Central memory CD4-positive, alpha-beta T cell (primary cell): ENCODE measurements around the gene ME1.
"Not testable (repeated sequence)": the region's sequence is repeated elsewhere in the genome, so short reads cannot be mapped to it uniquely, and the experiment has no call there.

Experiments
- DNase-seq: peaks from one replicate; pipeline ENCODE4 v3.0.0; 2022

ME1 gene

DNA sequence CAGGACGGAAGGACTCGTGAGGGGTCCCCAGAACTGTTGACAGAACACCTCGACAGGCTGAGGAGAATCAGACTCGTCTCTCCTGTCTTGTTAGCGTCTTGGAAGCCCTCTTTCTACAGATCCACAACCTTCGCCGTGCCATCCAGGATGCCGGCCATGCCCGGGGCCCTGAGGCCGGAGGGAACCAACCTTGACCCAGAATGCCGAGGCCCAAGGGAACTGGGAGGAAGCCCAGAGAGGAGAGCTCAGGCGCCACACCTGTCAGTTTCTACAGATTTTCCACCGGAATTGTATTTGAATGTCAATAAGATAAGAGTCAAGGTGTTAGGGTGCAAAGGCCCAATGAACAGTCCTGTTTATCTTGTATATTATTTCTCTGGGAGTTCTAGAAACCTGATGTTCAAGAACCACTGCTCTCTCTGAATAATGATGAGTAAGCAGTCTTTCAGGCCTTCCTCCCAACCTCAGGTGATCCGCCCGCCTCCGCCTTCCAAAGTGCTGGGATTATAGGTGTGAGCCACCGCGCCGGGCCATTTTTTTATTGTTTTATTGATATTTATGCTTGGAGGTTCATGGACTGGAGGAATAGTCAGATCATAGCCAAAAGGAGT is 799 bp upstream of the ME1 start:
- DNase-seq = no peak

DNA sequence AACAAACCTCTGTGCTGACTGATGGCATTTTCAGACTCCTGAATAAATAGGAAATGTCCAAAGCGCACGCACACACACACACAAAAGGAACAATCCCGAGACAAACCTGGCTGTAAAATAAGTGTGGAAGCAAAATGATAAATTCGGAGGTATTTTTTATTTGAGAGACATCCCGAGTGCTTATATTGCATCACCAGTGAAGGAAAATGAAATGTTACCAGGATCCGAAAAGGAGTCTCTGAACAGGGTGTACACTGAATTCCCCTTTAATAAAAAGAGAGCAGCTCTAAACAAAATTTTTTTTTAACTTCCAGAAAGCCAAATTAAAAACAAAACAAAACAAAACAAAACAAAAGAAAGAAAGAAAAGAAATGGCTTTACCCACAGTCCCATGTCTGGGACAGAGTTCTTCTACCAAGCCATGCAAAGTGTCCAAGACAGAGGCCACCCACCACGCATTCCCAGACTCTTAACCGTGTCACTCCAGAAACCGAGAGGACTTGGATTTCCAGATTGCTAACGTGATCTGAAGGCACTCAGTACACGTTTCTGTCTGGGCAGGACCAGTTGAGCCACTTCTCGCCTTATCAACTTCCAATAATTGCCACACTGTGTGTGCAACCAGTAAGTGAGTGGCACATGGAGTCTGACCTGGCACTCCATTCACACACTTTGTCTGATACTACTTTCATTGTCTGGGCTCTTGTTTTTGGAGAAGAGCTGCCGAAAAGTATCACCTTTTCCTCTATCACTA is 817 bp downstream of the ME1 start:
- no peak for DNase-seq

DNA sequence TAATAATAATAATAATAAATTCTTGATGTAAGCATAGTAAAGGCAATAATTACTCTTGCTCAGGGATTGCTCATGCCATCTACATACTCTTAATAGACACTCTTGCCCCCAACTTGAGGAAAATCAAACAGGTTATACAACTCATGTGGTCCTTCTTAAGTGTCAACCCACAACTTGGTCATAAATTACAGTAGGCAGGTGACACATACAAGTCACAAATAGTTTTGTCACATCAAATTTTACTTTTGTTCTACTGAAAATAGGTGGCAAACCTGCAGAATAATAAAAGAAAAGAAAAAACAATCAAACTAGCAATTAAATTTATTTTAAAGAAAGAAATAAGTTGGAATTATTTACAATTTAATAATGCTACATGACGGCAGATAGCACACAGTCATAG is 1.6 kb downstream of the ME1 start:
- no peak for DNase-seq

DNA sequence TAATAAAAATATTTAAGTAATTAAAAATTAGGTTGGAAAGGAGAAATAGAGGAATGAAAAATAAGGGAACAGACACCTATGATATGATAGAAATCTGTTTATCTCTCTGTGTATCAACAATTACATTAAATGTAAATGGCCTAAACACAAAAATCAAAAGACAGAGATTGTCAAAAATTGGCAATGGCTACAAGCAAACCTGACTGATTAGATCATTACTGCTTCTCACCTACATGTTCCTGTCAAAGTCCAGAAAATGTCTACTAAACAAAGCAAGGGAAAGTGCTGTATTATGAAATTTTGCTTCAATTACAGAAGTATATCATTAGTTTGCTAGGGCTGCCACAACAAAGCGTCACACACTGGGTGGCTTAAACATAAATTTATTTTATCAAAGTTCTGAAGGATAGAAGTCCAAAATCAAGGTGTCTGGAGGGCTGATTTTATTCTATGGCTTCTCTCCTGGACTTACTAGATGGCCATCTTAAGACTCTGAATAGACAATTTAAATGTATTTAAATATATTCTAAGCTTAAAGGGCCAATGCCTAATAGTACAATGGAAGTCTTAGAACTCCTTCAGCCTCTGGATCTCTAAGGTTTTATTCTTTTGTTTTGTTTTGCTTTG is 6.3 kb downstream of the ME1 start:
- no peak for DNase-seq

DNA sequence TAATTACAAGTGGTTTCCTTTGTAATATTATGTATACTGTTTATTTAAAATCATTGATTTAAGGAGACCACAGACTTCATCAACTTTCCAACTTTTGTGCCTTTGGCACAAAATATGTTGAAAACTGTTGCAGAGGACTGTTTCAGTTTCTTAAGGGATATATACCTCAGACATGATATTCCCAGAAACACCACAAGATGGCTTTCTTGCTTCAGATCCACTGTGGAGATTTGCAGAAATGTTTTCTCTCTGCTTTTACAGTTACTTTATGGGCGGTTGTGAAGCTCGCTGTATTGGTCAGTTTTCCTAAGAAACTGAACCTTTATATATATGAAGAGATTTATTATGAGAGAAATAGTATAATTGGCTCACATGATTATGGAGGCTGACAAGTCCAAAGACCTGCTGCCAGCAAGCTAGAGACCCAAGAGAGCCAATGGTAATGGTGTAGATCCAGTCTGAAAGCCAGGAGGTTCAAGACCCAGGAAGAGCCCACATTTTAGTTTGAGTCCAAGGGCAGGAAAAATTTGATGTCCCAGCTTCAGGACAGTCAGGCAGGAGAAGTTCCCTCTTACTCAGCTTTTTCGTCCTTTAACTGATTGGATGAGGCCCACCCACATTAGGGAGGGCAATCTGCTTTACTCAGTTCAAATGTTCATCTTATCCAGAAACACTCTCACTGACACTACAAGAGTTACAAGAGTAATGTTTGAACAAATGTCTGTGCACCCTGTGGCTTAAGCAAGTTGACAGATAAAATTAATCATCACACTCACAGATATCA is 12.8 kb downstream of the ME1 start:
- no peak for DNase-seq

DNA sequence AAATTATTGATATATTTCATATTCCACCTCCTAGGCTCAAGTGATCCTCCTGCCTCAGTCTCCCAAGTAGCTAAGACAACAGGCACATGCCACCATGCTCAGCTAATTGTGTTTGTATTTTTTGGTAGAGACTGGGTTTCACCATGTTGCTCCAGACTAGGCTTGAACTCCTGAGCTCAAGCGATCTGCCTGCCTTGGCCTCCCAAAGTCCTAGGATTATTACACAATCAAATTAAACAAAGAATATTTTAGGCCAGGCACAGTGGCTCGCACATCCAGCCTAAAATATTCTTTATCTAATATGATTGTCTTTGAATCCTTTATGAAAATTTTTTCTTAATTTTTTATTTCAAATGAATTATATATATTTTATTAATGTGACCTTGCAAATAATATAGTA is 17.8 kb downstream of the ME1 start:
- DNase-seq = no peak

DNA sequence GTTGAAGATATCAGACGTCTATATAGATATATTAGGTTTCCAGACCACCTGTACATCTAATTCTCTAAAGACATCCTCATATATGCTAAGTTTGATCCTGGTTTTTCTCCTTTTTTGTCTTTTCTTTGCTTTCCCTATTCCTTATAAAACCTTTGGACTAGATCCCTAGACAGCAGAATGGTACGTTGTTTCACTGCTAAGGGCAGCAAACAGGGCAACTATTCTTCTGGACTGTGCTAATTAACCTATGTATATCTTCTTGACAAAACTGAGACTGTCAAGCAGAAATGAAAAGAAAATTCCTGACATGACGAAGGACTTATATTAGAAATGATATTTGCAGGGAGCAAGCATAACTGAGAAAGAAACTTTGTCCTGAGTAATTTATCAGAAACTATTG is 19.1 kb downstream of the ME1 start:
- DNase-seq = no peak

DNA sequence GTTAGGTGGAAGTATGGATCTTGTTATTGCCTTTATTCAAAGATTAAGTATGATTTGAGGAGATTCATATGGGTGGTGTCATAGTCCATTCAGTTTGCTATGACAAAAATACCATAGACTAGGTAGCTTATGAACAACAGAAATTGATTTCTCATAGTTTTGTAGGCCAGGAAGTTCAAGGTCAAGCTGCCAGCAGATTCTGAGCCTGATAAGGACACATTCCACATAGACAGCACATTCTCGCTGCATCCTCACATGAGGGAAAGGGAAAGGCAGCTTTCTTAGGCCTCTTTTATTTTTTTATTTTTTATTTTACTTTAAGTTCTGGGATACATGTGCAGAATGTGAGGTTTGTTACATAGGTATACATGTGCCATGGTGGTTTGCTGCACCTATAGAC is 27.7 kb downstream of the ME1 start:
- DNase-seq = no peak

DNA sequence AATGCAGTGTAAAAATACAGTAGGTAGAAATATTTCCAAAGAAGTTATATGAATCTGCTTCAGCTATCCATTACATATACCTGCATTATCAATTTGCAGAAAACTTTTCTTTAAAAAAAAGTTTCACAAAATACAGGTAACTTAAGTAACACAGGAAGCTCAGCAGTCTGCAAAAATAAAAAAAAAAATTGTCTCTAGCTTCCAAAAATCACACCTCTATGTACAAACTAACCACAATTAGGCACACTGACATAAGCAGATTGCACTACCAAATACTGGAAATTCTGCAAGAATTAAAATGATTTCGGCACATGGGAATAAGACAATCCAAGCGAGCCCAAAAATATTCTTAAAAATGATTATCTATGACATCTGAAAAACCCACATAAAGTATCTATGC is 41.2 kb downstream of the ME1 start:
- no peak for DNase-seq

DNA sequence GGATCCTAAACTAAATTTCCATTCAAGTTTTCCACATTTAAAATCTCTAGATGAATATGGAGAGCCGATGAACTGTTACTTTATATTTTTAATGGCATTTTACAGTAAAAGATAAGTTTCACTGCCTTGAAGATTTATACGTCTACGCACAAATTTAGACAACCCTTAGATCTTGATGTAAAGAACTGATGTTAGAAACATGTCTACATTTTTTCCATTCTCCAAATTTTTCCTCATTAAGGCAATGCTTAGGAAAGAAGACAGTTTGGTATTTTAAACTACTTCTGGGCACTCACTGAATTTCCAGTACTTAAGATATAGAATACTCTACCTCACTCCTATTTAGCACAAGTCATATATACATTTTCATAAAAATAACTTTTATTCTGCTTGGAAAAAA is 45.4 kb downstream of the ME1 start:
- DNase-seq = no peak

DNA sequence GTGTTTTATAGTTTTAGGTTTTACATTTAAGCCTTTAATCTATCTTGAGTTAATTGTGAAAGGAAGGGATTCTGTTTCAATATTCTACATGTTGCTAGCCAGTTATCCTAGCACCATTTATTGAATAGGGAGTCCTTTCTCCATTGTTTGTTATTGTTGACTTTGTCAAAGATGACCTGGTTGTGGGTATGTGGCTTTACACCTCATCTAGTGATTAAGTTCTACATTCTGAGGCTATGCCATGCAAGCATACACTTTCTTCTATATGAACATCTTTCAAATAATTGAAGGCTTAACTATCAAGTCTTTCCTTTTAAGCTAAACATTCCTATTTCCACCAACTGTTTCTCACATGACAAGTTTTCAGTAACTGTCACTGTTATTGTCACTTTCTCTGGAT is 46.1 kb downstream of the ME1 start:
- DNase-seq = no peak

DNA sequence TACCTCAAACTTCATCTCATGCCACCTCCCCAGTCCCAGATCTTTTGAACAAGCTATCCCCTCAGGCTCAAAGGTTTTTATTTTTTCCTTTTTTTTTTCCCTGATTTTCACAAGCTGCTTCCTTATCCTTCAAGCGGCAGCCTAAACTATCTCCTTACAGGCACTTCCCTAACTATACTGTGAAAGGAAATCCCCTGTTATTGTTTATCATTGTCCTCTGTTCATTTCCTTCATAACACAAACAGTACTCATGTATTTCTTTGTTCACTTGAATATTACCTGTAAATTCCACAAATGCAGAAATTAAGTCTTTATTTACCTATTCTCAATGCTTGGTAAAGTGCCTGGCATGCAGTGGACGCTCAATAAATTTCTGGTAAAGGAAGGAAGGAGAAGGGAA is 48.9 kb downstream of the ME1 start:
- DNase-seq = no peak

DNA sequence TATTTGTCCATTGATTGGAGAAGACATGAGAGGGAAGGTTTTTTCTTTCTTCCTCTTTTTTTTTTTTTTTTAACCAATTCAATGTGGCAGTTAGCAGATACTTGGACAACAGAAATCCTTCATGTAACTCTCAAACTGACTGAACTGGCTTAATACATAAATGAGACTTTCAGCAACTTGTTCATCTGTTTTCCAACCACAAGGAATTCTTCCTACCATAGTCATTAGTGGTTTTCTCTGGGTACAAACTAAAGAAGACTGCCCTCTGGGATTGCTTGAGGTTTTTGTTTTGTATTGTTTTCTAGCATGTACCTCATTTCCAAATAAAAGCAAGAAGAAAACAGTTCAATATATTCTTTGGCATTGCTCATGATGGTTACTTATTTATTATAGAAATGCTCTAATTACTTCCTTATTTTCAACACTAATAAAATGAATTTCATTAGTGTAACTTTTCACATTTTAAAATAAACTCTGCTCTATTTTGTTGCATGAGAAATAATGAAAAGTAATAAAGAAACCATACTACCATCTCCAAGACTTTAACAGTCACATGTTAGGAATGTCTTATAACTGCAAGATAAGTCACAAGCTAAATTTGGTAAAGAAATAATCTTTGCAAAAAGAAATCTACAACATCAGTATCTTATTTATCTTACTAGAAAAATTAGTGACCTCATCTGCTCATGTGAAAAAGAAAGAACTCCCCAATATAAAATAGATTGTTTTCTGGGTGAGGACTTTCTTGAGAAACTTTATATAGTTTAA is 52.0 kb downstream of the ME1 start:
- no peak for DNase-seq

DNA sequence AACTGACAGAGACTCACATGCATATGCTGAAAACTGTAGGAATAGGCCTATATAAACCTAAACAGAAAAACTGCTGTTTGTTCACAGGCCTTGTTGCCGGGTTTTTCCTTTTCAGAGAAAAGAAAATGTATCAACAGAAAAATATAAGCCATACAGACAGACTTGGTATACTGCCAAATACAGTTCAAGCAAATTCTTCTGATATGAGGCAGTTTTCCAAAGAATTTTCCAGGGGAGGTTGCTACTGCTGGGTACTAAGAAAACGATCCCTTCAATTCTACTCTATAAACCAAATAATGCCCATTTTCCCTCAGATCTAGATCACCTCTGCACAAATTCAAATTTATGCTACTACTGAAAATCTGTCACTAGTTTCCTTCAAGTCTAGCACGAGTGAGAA is 59.4 kb downstream of the ME1 start:
- no peak for DNase-seq

DNA sequence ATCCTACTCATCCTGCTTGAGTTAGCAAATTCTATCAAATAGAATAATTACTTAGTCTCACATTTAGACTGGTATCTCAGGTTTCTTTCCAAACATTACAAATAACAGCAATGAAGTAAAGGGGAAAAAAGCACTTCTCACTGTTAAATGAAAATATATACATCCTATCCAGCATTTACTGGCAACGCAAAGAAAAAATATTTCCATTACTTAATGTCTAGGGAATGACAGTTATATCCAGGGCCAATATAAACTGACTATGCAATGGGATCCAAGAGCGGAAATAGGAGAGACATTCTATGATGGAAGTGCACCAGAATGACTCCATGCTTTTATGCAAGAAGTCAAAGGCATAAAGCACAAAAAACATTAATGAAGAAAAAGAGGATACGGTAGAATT is 60.3 kb downstream of the ME1 start:
- no peak for DNase-seq

DNA sequence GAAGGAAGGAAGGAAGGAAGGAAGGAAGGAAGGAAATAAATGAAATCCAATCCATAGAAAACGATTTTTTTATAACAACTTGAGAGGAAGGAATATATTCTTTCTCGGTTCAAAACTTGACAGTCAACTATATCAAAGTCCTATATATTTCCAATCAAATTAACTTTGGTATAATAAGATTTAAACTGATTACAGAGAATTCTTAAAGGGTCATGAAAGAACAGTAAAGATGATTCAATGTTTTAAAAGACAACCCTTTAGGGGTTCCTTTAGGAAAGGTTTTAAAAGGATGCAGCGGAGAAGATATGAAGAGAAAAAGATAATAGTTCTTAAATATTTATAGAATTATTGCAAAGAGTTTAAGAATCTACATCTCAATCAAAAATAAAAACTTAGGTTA is 61.2 kb downstream of the ME1 start:
- DNase-seq = no peak

DNA sequence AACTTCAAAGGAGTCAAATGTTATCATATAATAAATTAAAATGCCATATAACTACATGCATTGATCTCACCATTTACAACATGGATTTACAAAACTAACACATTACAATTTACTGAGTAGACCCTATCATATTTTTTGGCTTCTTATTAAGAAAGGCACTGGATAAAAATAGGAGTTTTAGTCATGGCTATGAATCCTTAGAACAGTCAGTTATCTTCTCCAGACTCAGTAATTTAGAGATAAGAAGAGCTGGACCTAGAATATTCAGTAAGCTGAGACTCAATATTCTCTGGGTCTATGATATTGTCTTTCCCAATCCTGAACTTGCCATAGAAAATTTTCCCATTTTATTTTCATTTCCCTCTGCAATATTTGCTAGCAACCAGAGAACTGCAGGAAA is 62.3 kb downstream of the ME1 start:
- no peak for DNase-seq

DNA sequence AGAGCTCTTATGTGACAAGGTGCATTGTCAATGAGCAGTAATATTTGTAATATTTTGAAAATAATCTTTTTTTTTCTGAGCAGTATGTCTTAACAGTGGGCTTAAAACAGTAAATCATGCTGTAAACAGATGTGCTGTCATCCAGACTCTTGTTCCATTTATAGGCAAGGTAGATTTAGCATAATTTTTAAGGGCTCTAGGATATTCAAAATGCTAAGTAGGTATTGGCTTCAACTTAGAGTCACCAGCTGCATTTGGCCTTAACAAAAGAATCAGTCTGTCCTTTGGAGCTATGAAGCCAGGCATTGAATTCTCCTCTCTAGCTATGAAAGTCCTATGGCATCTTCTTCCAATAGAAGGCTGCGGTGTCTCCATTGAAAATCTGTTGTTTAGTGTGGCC is 63.7 kb downstream of the ME1 start:
- no peak for DNase-seq

DNA sequence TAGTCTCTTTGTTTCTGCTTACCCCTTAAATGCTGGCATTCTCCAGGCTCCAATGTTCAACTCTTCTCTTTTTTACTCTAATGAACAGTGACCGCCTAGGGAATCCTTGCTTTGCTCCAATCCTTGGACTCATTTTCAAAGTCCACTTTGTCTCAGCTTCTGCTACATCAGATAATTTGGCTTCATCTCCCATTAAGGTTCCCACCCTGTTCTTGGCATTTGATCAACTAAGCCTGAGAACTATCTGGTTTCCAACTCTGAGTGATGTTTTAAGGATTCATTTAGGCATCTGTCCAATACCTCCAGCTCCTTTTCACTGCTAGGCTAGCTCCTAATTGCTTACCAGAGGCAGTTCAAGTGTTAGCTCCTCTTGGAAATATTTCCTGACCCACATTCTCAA is 64.9 kb downstream of the ME1 start:
- no peak for DNase-seq

DNA sequence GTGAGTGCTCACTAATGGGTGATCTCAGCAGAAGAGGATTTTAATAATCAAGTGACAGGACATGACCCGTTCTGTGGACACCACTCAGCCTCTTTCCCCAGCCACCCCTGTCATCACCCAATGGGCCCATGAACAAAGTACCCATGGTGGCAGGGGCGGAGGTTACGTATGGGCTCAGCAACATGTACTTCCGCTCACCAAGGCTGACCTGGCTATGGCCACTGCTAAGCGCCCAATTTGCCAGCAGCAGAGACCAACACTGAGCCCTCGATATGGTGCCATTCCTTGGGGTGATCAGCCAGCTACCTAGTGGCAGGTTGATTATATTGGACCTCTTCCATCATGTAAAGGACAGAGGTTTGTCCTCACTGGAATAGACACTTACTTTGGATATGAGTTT is 68.5 kb downstream of the ME1 start:
- DNase-seq = not testable (repeated sequence)

DNA sequence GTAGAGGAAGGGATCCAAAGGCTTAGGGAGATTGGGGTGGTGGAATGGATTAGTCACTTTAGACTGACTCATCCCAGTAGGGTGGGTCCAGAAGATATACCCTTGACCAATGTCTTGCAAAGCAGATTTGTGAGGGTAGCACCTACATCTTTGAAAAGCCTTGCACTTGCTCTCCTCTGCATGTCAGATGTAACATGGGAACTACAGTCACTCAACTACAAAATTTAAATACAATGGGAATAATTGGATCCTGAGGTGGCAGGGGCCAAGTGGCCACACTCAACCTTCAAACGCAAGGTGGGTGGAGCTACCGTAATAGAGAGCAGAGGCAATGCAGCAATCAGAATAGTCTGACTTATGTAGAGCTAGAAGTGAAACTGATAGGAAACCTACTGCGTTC is 71.2 kb downstream of the ME1 start:
- no peak for DNase-seq

DNA sequence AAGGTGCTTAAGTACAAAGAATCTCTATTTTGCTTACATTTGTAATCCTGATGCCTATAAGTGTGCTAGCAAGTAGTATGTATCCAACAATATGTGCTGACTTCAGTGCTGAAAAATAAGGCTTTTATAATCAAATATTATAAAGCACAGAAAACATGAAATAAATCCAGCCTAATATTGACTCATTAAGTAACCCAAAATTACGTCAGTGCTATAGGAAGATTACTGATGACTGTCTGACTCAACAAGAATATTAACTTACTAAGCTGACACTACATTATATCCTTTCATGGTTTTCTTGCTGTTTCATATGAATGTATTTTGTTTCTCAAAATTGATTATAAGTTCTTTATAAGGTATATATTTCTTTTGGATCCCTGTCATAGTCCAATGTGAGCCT is 76.1 kb downstream of the ME1 start:
- DNase-seq = no peak
